Lower lobe of right lung (tissue), 2 donors: ENCODE measurements around the gene GSG1L. TPM values are rescaled to one million over a fixed set of nuclear protein-coding genes. Genes with fewer than 3 reads are reported as not detected.

Experiments
- ATAC-seq, 2 donors: fragments of 200-7000 bp; cut with Tn5 transposase; one replicate each; pipeline ENCODE4 v1.9.1; 2020 to 2022; ENCODE audit warnings: mild to moderate bottlenecking in 2 of 2, moderate library complexity in 2 of 2
- DNase-seq: peaks from one replicate; pipeline ENCODE4 v3.0.0-alpha.2; 2020
- H3K27ac ChIP-seq: fragments of 200-600 bp; one replicate; pipeline ENCODE4 v1.8.0; 2022
- H3K27me3 ChIP-seq: fragments of 200-600 bp; one replicate; pipeline ENCODE4 v1.8.0; 2022; ENCODE audit warnings: low read depth
- H3K36me3 ChIP-seq: fragments of 200-600 bp; one replicate; pipeline ENCODE4 v1.8.0; 2022; ENCODE audit warnings: mild to moderate bottlenecking
- H3K4me1 ChIP-seq: fragments of 200-600 bp; one replicate; pipeline ENCODE4 v1.8.0; 2022
- H3K4me3 ChIP-seq: fragments of 200-600 bp; one replicate; pipeline ENCODE4 v1.8.0; 2022; ENCODE audit warnings: mild to moderate bottlenecking
- H3K9me3 ChIP-seq: fragments of 200-600 bp; one replicate; pipeline ENCODE4 v1.8.0; 2022
- intact Hi-C: fragments of 100-400 bp; cut with DNase I; formaldehyde crosslinking; loops from one replicate; pipeline ENCODE4 v1.11.0; 2022
- total RNA-seq: library from RNA; stranded (reverse); fragmentation: NEBNext Ultra II Directional; extraction: Animal tissue kit (Norgen Biotek cat#: 25700); gene quantifications from one replicate; pipeline ENCODE4 v1.2.1, GENCODE V29; 2021
- TF ChIP-seq, protein P1 (sequence below): fragments of 200-600 bp; IDR thresholded peaks from one replicate; pipeline ENCODE4 v1.8.0; 2022; ENCODE audit warnings: antibody characterized with exemption, mild to moderate bottlenecking
- donor health status: DM: no; HTN: yes; CAD: no; lungs with severe emphysema.

Gene GSG1L
- total RNA-seq, 1 donor from 2014 or later: 0.30 TPM

DNA sequence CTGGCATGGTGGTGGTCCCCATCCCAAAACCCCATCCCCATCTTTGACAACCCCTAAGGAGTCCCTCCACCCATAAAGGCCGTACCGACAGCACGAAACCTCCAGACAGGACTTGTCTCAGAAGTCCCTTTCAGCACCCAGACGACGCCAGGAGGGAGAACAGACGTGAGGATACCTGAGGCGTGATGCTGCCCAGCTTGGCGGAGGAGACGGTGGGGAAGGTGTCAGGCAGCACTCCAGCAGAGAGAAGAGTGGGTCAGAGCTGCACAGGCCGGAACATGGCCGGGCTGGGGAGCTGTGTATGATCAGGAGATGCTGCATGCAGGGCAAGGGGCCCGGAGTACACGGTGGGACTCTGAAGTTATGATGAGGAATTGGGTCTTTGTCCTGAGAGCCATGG lies 244.2 kb downstream of the GSG1L start:
- TF ChIP-seq, protein P1, sequence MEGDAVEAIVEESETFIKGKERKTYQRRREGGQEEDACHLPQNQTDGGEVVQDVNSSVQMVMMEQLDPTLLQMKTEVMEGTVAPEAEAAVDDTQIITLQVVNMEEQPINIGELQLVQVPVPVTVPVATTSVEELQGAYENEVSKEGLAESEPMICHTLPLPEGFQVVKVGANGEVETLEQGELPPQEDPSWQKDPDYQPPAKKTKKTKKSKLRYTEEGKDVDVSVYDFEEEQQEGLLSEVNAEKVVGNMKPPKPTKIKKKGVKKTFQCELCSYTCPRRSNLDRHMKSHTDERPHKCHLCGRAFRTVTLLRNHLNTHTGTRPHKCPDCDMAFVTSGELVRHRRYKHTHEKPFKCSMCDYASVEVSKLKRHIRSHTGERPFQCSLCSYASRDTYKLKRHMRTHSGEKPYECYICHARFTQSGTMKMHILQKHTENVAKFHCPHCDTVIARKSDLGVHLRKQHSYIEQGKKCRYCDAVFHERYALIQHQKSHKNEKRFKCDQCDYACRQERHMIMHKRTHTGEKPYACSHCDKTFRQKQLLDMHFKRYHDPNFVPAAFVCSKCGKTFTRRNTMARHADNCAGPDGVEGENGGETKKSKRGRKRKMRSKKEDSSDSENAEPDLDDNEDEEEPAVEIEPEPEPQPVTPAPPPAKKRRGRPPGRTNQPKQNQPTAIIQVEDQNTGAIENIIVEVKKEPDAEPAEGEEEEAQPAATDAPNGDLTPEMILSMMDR: no peak
- Histone ChIP-seq H3K36me3 (no peaks in the 10 kb centered on the region), H3K9me3 (no peaks in the 10 kb centered on the region), H3K27ac (no peak overlapping the region), H3K4me1 (no peaks in the 10 kb centered on the region), H3K4me3 (no peak overlapping the region), H3K27me3 (no peaks in the 10 kb centered on the region)
- intact Hi-C loops: no loop called here
- ATAC-seq (no peak), DNase-seq (no peak)

- peaks cover 5% of the 10 kb centered on the region for H3K27me3 ChIP-seq
- DNase-seq (no peak), ATAC-seq (no peak)
- no peak overlapping the region for H3K4me3 ChIP-seq
- H3K9me3 ChIP-seq: no peaks in the 10 kb centered on the region
- intact Hi-C loops: no loop called here
- no peaks in the 10 kb centered on the region for H3K36me3 ChIP-seq
- no peak overlapping the region for H3K27ac ChIP-seq
- TF ChIP-seq, protein P1: no peak
- no peaks in the 10 kb centered on the region for H3K4me1 ChIP-seq
Observed at GRCh38 chr16:27818246-27818645, 245.3 kb downstream of the GSG1L start.

DNA sequence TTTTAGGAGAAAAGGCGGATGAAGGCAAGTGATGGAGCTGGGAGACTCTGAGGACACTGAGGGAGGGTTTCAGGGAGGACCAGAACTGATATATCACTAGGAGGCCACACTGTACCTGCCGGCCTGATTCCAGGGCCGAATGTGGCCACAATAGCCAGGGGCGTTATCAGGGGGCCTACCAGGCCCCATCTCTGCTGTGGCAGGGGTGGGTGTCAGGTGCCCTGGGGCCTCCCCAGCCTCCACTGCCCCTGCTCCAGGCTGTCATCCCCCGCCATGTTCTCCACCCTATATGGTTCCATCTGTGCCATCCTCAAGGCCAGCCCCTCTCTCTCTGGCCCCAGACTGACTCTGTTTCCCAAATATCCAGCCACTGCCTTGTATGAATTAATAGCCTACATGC lies 246.5 kb downstream of the GSG1L start:
- no peak for ATAC-seq
- DNase-seq: no peak
- Histone ChIP-seq H3K27me3 (peaks cover 5% of the 10 kb centered on the region), H3K4me3 (no peak overlapping the region), H3K27ac (no peak overlapping the region), H3K4me1 (no peaks in the 10 kb centered on the region), H3K36me3 (no peaks in the 10 kb centered on the region), H3K9me3 (no peaks in the 10 kb centered on the region)
- intact Hi-C loops: no loop called here
- TF ChIP-seq, protein P1: no peak

DNA sequence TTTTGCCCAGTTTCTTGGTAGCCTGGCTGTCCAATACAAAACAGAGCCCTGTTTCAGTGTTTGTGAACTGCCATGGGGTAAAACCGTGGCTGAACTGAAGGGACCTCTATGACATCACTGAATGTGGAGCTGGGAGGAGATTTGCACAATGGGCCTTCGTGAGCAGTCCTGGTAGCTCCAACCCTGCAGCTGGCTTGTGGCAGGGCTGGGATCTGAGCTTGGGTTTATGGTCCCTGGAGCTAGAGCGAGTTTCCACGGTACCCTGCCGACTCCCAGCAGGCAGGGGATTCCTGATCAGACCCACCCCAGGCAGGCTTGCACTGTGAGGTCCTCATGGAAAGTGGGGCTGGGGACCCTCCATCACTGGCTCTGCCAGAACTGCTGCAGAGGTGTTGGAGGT lies 247.0 kb downstream of the GSG1L start:
- no peak for DNase-seq
- TF ChIP-seq, protein P1: no peak
- ATAC-seq: no peak

DNA sequence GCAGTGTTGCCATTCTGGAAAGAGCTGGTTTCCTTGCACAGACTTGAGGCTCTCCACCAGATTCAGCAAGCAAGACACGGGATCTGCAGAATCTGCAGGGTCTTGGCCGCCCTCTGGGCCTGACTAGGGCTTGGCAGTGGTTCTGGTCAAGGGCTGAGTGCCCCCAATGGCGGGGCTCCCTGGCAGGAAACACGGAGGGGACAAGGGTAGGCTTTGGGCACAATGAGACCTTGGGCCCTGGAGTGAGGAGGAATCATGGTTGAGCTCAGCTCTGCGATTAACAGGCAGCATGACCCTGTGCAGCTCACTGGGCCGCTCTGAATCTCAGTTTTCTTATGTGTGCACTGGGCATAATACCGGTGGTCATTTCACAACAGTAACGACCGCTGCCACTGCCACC lies 249.9 kb downstream of the GSG1L start:
- H3K36me3 ChIP-seq: no peaks in the 10 kb centered on the region
- H3K4me1 ChIP-seq: no peaks in the 10 kb centered on the region
- H3K27me3 ChIP-seq: peaks cover 5% of the 10 kb centered on the region
- DNase-seq (no peak), ATAC-seq (no peak)
- H3K9me3 ChIP-seq: no peaks in the 10 kb centered on the region
- intact Hi-C loops: no loop called here
- no peak overlapping the region for H3K4me3 ChIP-seq
- TF ChIP-seq, protein P1: no peak
- H3K27ac ChIP-seq: no peak overlapping the region

More for the DNA sequence above, 247.0 kb downstream of the GSG1L start:
- Histone ChIP-seq H3K36me3 (no peaks in the 10 kb centered on the region), H3K27ac (no peak overlapping the region), H3K4me3 (no peak overlapping the region), H3K27me3 (peaks cover 5% of the 10 kb centered on the region), H3K4me1 (no peaks in the 10 kb centered on the region), H3K9me3 (no peaks in the 10 kb centered on the region)
- intact Hi-C loops: no loop called here

DNA sequence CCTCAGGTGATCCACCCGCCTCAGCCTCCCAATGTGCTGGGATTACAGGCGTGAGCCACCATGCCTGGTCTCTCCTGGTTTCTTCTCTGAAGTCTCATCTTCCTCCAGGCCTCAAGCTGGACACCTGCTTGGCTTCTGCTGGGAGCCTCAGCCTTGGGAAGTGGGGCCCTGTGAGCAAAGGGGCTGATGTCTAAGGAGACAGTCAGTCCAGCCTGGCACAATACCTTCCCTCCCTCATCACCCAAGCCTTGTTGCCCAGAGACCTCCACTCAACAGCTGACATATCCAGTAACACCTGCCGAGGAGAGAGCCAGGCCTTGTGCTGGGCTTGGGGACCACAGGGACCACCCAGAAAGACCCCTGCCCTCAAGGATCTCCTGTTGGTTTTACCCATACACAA lies 251.6 kb downstream of the GSG1L start:
- Histone ChIP-seq H3K27ac (no peak overlapping the region), H3K4me1 (no peaks in the 10 kb centered on the region), H3K36me3 (no peaks in the 10 kb centered on the region), H3K4me3 (no peak overlapping the region), H3K27me3 (peaks cover 5% of the 10 kb centered on the region), H3K9me3 (no peaks in the 10 kb centered on the region)
- DNase-seq: no peak
- intact Hi-C loops: no loop called here
- ATAC-seq: no peak
- TF ChIP-seq, protein P1: no peak
